Measurements from ENCODE around the gene CRB2. TPM values are rescaled to one million over a fixed set of nuclear protein-coding genes. Genes with fewer than 3 reads are reported as not detected.
A peak's percentile ranks its signal among the peaks of the same experiment; 100 is the strongest.

CRB2 gene
- total RNA-seq, 1 donor from 2014 or later, result 61.1 TPM

GRCh38 chr9:123336449-123336848 lies 19.5 kb upstream of the CRB2 start:
- no peak overlapping the region for H3K4me3 Mint-ChIP-seq
- H3K4me1 Mint-ChIP-seq (ENCODE audit: unreplicated experiment), result peaks cover 66% of the 10 kb centered on the region
- no peak for TF ChIP-seq CTCF (conservative IDR thresholded peaks at IDR 0.05)
- H3K9me3 Mint-ChIP-seq, result peaks cover 4% of the 10 kb centered on the region
- no peak for DNase-seq (ENCODE audit: extremely low spot score, unreplicated experiment)
- H3K27me3 Mint-ChIP-seq, result no peaks in the 10 kb centered on the region
- H3K27ac Mint-ChIP-seq, result peak overlapping the region; percentile 92
- H3K36me3 Mint-ChIP-seq, result no peaks in the 10 kb centered on the region

GRCh38 chr9:123336959-123337358 lies 19.0 kb upstream of the CRB2 start:
- Mint-ChIP-seq H3K4me3 (no peak overlapping the region), H3K9me3 (peaks cover 4% of the 10 kb centered on the region), H3K27ac (no peak overlapping the region), H3K27me3 (no peaks in the 10 kb centered on the region), H3K36me3 (no peaks in the 10 kb centered on the region), H3K4me1 (ENCODE audit: unreplicated experiment) (peaks cover 66% of the 10 kb centered on the region)
- TF ChIP-seq CTCF (conservative IDR thresholded peaks at IDR 0.05), result no peak
- no peak for DNase-seq (ENCODE audit: extremely low spot score, unreplicated experiment)

- Mint-ChIP-seq H3K27ac (no peak overlapping the region), H3K9me3 (no peaks in the 10 kb centered on the region), H3K27me3 (no peaks in the 10 kb centered on the region), H3K36me3 (no peaks in the 10 kb centered on the region), H3K4me1 (ENCODE audit: unreplicated experiment) (peaks cover 59% of the 10 kb centered on the region), H3K4me3 (no peak overlapping the region)
- no peak for TF ChIP-seq CTCF (conservative IDR thresholded peaks at IDR 0.05)
- DNase-seq (ENCODE audit: extremely low spot score, unreplicated experiment), result no peak
These were observed 18.0 kb upstream of the CRB2 start for GRCh38 chr9:123337971-123338370.

- DNase-seq (ENCODE audit: extremely low spot score, unreplicated experiment), result no peak
- Mint-ChIP-seq H3K4me1 (ENCODE audit: unreplicated experiment) (peaks cover 61% of the 10 kb centered on the region), H3K36me3 (no peaks in the 10 kb centered on the region), H3K4me3 (no peak overlapping the region), H3K9me3 (no peaks in the 10 kb centered on the region), H3K27me3 (no peaks in the 10 kb centered on the region), H3K27ac (no peak overlapping the region)
- no peak for TF ChIP-seq CTCF (conservative IDR thresholded peaks at IDR 0.05)
These were observed 17.0 kb upstream of the CRB2 start for GRCh38 chr9:123338710-123339665.

GRCh38 chr9:123339666-123340510 lies 16.1 kb upstream of the CRB2 start:
- no peaks in the 10 kb centered on the region for H3K27me3 Mint-ChIP-seq
- no peak for TF ChIP-seq CTCF (conservative IDR thresholded peaks at IDR 0.05)
- no peak for DNase-seq (ENCODE audit: extremely low spot score, unreplicated experiment)
- peaks cover 55% of the 10 kb centered on the region for H3K4me1 Mint-ChIP-seq (ENCODE audit: unreplicated experiment)
- no peaks in the 10 kb centered on the region for H3K9me3 Mint-ChIP-seq
- H3K27ac Mint-ChIP-seq, result peak overlapping the region; percentile 2
- H3K4me3 Mint-ChIP-seq, result no peak overlapping the region
- no peaks in the 10 kb centered on the region for H3K36me3 Mint-ChIP-seq
